Pons (tissue), 1 donor: ENCODE results near the gene TTBK1.

Source experiments
- DNase-seq: peaks from one replicate; pipeline ENCODE4 v3.0.0-alpha.2; 2016; ENCODE audit warnings: low spot score

Gene TTBK1

GRCh38 chr6:43304882-43305281 is 61.6 kb downstream of the TTBK1 start:
- DNase-seq = no peak

GRCh38 chr6:43306086-43306485 is 62.8 kb downstream of the TTBK1 start:
- DNase-seq = no peak

GRCh38 chr6:43307451-43308100 is 64.3 kb downstream of the TTBK1 start:
- DNase-seq = no peak

- DNase-seq = no peak
Observed at GRCh38 chr6:43308101-43308989, 65.1 kb downstream of the TTBK1 start, which contains the start of gene CRIP3. TSS of gene CRIP3 (minus strand) at chr6:43308826. CDS start at chr6:43308792, 34 bp downstream.

DNA sequence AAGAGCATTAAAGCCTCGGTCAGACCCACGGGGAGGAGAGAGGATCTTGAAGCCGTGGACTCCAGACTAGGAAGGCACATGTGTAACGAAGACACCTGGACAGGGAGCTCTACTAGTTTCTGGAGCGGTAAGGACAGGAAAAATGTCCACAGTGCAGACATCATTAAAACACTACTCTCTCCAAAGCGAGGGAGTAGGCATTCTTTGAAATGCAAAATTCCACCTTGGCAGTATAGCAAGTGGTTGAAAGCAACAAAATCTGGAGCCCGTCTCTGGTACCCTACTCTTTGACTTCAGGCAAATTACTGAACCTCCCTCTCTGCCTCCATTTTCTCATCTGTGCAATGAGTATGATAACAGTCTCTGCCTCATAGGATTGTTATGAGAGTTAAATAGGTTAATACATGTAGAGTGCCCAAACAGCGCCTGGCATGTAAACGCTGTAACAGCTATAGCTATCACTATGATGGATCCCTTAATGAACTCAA is 65.8 kb downstream of the TTBK1 start:
- no peak for DNase-seq

DNA sequence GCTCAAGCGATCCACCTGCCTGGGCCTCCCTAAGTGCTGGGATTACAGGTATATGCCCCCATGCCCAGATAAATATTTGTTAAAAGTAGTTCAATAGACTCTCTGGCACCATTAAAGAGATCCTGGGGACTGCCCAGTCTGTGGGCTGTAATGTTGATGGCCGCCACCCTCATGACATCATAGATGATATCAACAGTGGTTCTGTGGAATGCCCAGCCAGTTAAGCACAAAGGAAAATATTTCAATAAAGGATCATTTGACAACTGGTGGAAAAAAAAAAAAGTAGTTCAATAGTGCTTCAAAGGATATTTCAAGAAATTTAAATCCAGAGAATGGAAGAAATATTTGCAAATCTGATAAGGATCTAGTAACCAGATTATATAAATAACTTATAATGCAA is 66.9 kb downstream of the TTBK1 start:
- DNase-seq = no peak

DNA sequence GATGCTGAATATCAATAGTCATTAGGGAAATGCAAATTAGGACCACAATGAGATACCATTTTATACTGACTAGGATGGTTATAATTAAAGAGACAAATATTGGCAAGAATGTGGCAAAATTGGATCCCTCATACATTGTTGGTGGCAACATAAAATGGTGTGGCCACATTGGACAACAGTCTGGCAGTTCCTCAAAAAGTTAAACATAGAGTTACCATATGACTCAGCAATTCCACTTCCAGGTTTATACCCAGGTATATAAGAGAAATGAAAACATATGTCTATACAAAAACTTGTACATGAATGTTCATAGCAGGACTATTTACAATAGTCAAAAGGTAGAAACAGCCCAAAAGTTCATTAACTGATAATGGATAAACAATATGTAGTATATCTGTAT is 67.3 kb downstream of the TTBK1 start:
- no peak for DNase-seq

GRCh38 chr6:43311666-43312065 is 68.4 kb downstream of the TTBK1 start:
- DNase-seq = peak; percentile 19

DNA sequence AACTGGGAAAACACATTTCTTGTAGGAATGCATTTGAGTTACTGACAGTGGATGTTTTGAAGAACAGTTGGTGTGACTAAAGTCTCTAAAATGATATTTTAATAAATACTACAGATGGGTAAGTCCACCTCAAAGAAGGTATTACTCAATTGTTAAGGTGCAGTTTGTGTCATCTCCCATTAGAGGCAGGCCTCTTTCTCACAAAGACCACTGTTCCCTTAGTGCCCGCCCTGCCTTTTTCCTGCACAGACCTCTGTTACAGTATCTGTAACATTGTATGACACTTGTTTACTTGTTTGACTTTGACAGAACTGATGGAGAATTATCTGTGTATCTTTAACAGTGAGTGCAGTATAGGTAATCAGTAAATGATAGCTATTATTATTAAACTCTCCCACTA is 70.5 kb downstream of the TTBK1 start:
- no peak for DNase-seq

DNA sequence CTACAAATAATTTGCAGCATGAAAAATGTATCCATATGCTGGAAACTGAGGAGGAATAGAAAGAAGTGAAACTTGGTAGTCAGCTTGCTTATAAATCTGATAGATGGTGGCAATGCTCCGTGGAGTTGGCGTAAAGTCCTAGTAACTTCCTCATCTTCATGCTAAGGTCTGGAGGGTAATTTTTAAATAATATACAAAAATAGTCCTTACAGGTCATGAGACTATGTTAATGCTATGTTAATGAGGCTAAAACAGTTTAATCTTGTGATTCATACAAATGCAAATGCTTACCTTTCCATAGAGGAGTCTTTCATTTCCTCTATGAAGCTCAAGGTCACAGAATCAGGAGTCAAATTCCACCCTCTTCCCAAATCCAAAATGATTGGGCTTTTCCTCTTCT is 74.7 kb downstream of the TTBK1 start:
- DNase-seq = no peak

DNA sequence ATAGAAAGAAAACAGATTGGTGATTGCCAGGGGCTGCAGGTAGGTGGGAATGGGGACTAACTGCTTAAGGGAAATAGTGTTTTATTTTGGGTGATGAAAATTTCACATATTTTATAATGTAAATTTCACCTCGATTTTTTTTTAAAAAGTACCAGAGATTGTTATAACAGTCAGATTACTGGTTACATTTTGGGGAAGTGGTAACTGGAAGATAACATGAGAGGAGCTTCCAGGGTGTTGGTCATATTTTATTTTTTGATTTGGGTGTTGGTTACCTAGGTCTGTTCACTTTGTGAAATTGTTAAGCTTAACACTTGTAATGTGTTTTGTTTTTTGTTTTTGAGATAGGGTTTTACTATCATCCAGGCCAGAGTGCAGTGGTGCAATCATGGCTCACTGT is 82.6 kb downstream of the TTBK1 start:
- DNase-seq = no peak

- DNase-seq = no peak
Observed at GRCh38 chr6:43328528-43328927, 85.2 kb downstream of the TTBK1 start.

GRCh38 chr6:43331470-43331869 is 88.2 kb downstream of the TTBK1 start:
- DNase-seq = no peak

- DNase-seq = no peak
Observed at GRCh38 chr6:43331891-43332290, 88.6 kb downstream of the TTBK1 start.

DNA sequence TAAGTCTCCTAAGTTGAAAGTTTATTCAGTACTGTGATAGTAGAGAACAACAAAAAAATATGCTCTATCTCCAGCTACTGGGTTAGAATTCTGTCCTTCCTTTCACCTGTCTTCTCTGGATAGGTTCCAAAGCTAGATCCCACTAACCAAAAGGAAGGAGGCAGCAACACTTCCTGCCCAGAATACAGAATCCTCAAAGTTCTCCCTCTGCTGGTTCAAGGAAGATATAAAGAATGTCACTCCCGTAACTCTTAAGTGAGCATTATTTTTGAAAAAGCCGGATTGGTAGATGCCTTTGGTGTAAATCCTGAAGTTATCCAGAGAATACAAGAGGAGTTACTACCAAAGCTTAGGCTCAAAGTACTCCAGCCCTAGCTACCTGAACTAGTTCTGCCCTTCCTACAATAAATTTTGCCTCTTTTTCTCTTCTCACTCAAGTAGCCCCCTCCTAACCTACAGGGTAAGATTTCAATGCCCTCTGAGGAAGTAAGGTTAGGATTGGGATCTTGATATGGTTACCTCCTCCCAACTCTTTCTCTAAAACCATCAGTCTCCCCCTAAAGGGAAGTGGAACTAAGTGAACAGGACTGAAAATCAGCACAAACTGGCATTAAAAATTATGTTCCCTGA is 91.3 kb downstream of the TTBK1 start:
- no peak for DNase-seq

GRCh38 chr6:43335469-43335868 is 92.2 kb downstream of the TTBK1 start:
- no peak for DNase-seq

DNA sequence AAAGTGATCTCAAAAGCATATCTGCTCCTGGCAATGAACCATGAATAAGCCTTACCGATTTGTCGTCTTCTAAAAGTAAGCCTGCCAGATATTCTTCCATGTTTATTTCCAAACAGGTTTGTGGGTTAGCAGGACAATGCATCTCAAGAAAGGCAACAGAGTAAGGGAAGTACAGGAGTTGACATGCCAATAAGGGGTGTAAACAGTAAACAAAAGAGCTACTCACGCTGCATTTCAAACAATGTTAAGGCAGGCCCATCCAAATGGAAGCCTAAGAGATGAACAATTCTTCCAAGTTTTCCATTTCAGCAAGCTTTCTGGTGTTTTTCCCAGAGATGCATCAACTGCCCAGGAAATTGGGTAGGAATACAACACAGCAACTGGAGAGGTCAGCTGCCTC is 93.1 kb downstream of the TTBK1 start:
- DNase-seq = peak; percentile 22
